ENCODE measurements around the gene STN1.

The STN1 gene

GRCh38 chr10:103929381-103929921 is 11.5 kb upstream of the STN1 start:
- DNase-seq: no peak

- no peak for DNase-seq
Observed at GRCh38 chr10:103928784-103929183, 10.8 kb upstream of the STN1 start.

- no peak for DNase-seq
Observed at GRCh38 chr10:103926722-103927319, 8.8 kb upstream of the STN1 start.

- no peak for DNase-seq
Observed at GRCh38 chr10:103925591-103925990, 7.6 kb upstream of the STN1 start.

- DNase-seq: no peak
Observed at GRCh38 chr10:103923502-103923901, 5.5 kb upstream of the STN1 start.

GRCh38 chr10:103922659-103923058 is 4.7 kb upstream of the STN1 start:
- DNase-seq: no peak

GRCh38 chr10:103921750-103922195 is 3.8 kb upstream of the STN1 start:
- peak in 38 of 56 donors; percentile 2 to 52 (median 24) for DNase-seq

GRCh38 chr10:103921248-103921647 is 3.3 kb upstream of the STN1 start:
- DNase-seq: no peak

GRCh38 chr10:103919648-103920025 is 1.7 kb upstream of the STN1 start:
- no peak for DNase-seq

- peak in 34 of 56 donors; percentile 30 to 79 (median 60) for DNase-seq
Observed at GRCh38 chr10:103917302-103918052, 507 bp downstream of the STN1 start.

- DNase-seq: no peak
Observed at GRCh38 chr10:103916876-103917275, 1.1 kb downstream of the STN1 start.

- DNase-seq: no peak
Observed at GRCh38 chr10:103916254-103916653, 1.7 kb downstream of the STN1 start.

- DNase-seq: no peak
Observed at GRCh38 chr10:103915796-103916195, 2.2 kb downstream of the STN1 start.

GRCh38 chr10:103912759-103913158 is 5.2 kb downstream of the STN1 start:
- no peak for DNase-seq

- no peak for DNase-seq
Observed at GRCh38 chr10:103911021-103911459, 6.9 kb downstream of the STN1 start.

GRCh38 chr10:103910442-103911012 is 7.5 kb downstream of the STN1 start:
- DNase-seq: no peak

GRCh38 chr10:103905441-103905840 is 12.5 kb downstream of the STN1 start:
- no peak for DNase-seq

GRCh38 chr10:103901299-103901698 is 16.7 kb downstream of the STN1 start:
- no peak for DNase-seq

GRCh38 chr10:103899312-103899711 is 18.7 kb downstream of the STN1 start:
- DNase-seq: no peak

GRCh38 chr10:103897241-103897774 is 20.7 kb downstream of the STN1 start:
- no peak for DNase-seq

- DNase-seq: no peak
Observed at GRCh38 chr10:103896225-103896624, 21.8 kb downstream of the STN1 start.
